Retinal pigment epithelial cell (primary cell): ENCODE measurements around the gene RHBDF2.

Experiments
- DNase-seq: peaks from one replicate; pipeline ENCODE4 v3.0.0-alpha.2; 2010; ENCODE audit warnings: low read depth
- H3K4me3 ChIP-seq: 2 replicates; pipeline ENCODE4 v1.5.1; 2011; ENCODE audit warnings: mild to moderate bottlenecking, low read length, control low read depth, moderate library complexity
- TF ChIP-seq, protein P1 (sequence below): conservative IDR thresholded peaks from 2 replicates; pipeline ENCODE4 v1.5.1; 2011; ENCODE audit warnings: low read depth, low read length, control low read depth, inconsistent platforms

RHBDF2 gene

DNA sequence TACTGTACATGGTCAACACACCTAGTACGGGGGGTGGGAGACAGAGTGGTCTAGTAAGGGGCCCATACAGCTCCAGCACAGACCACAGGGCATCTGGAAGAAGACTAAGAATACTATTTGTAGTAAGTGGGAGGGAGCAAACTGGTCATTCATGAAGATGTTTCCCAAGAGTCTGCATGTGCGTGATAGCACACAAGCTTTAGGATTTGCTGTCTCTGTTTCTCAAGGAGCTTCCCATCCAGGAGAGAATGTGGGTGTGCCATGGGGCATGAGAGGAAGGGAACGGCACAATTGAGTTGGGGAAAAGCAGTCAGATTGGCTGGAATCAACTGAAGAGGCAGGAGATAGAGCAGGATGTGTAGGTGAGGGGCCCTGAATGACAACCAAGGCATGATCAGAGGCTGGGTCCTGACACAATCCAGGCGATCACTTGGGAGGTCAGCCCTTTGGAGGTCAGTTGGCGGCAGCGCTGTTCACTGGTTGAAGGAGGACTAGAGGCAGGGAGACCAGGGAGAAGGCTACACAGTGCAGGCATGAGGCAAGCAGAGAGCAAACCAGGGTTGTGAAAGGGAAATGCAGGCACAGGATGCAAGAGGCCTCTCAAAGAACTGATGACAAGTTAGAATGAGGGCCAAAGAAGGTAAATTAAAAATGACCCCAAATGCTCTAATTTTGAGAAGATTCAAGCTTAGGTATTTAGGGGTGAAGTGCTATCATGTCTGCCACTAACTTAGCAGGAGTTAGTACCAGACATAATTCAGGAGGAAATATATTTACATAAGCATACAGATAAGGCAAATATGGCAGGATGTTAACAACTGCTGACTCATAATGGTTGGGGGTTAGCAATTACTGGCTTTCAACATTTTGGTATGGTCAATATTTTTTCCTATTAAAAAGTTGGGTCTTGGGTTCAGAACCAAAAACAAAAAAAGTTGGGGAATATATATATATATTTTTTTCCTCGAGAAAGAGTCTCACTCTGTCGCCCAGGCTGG, 58.6 kb downstream of the RHBDF2 start:
- DNase-seq = no peak
- TF ChIP-seq, protein P1, sequence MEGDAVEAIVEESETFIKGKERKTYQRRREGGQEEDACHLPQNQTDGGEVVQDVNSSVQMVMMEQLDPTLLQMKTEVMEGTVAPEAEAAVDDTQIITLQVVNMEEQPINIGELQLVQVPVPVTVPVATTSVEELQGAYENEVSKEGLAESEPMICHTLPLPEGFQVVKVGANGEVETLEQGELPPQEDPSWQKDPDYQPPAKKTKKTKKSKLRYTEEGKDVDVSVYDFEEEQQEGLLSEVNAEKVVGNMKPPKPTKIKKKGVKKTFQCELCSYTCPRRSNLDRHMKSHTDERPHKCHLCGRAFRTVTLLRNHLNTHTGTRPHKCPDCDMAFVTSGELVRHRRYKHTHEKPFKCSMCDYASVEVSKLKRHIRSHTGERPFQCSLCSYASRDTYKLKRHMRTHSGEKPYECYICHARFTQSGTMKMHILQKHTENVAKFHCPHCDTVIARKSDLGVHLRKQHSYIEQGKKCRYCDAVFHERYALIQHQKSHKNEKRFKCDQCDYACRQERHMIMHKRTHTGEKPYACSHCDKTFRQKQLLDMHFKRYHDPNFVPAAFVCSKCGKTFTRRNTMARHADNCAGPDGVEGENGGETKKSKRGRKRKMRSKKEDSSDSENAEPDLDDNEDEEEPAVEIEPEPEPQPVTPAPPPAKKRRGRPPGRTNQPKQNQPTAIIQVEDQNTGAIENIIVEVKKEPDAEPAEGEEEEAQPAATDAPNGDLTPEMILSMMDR = no peak
- H3K4me3 ChIP-seq = no peak overlapping the region

DNA sequence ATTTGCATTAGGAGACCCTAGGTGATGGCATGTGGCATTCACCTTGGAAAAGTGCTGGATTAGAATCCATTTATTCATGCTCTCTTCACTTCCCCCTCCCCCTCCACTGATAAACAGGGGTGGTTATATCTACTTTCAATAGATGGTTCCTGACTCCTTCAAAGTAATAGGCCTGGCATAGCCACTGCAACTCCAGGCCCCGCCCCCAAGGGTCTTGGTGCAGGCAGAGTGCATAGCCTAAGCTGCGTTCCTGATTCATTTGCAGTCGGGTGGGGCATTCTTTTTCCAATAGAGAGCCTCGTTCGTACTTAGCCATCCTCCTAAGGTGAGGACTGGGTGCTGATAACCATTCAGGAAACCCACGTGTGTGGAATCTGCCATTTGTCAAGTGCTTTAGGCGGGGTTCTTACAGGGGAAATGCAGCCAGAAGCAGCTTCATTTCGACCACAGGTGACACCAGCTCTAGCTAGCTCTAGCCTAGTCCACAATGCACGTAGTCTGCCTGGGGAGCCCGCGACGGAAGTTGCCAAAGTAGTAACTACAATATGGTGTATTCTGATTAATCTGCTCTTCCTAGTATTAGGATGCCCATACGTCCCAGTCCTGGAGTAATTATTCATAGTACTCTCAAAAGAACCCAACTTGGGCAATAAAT, 59.4 kb downstream of the RHBDF2 start:
- DNase-seq = no peak
- no peak overlapping the region for H3K4me3 ChIP-seq
- TF ChIP-seq, protein P1 = no peak

DNA sequence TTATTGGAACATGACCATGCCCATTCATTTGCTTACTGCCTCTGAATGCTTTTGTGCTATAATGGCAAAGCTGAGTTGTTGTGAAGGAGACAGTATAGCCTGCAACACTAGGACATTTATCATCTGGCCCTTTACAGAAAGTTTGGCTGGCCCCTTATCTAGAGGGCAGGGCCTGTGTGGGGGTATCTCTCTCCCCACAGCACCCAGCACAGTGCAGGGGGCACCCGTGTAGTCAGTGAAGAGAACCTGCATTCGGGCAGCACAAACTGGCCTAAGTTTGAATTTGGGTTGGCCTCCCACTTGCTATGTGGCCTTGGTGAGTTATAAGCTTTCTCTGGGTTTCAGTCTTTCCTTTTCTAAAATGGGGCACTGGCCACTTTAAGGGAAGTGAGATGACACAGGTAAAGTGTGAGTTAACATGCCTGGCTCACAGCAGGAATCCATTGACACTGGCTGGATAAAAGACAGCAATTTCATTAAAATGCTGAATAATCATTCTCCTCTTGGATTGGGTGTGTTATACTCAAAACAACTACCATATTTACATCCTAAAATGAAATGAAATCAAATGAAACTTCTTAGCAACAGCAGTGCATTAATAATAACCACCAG, 60.4 kb downstream of the RHBDF2 start:
- no peak overlapping the region for H3K4me3 ChIP-seq
- TF ChIP-seq, protein P1 = no peak
- no peak for DNase-seq

DNA sequence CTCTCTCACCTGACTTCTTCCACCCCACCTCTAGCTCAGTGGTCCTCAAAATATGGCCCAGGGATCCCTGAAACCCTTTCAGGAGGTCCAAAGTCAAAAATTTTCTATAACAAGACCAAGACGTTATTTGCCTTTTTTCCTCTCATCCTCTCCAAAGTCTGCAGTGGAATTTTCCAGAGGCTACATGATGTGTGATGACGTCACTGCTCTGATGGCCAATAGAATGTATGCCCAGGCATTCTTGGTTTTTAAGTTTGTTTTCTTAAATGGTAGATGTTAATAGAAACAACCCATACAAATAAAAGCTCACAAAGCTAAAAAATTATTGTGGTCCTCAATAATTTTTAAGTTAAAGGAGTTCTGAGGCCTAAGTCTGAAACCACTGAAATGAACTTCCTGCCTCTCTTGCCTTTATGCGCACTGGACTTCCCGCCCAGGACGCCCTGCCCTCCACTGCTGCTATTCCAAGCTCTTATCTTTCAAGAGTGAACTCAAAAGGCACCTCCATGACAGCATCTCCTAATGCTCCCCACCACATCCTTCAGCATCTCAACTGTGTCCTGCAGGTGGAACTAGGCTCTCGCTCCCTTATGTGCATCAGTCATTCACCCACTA, 61.8 kb downstream of the RHBDF2 start:
- TF ChIP-seq, protein P1 = no peak
- DNase-seq = no peak
- H3K4me3 ChIP-seq = no peak overlapping the region

DNA sequence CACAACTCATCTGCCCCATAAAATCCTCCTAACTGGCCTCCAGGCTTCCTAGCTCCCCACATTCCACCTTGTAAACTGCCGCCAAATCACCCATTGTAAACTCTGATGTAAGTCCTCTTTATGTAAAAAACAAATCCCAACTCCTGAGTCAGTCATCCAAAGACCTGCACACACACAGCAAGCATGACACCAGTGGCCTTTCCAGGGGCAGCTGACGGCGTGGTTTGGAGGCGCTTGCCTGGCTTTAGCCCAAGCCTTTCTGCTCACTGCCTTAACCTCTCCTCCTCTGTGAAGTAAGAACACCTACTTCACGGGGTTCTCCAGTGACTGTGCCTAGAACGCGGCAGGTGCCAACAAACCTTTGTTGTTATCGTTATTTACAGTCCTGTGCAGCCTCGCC, 62.3 kb downstream of the RHBDF2 start:
- DNase-seq = no peak
- no peak overlapping the region for H3K4me3 ChIP-seq
- TF ChIP-seq, protein P1 = no peak

DNA sequence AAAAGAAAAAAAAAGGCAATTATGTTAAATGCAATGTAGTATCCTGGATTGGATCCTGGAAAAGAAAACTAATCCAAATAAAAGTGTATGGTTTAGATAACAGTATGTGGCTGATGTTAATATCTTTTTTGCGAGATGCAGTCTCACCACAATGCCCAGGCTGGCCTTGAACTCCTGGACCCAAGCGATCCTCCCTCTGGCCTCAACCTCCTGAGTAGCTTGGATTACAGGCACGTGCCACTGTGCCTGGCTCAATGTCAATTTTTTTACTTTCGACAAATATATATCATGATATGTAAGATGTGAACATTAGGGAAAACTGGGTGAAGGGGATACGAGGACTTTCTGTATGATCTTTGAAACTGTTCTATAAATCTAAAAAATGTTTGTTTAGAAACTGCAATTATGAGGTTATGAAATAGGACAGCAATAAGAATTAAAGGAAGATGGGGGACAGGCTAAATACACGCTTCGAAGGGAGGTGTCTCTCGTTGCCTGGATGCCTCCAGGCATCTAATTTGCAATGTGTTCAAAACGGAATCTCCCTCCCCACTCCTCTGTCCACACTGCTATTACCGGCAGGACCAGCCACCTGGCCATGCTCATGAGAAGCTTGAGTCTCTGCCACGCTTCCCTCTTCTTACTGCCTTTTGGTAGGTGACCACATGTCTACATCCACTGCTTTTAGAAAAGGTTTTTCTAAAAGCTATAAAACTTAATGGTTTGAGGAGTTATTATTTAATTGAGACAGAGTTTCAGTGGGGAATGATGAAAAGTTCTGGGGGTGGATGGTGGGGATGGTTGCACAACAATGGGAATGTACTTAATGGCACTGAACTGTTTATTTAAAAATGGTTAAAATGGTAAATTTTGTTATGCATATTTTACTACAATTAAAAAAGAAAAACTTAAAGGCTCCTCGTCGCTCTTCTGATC, 63.5 kb downstream of the RHBDF2 start:
- H3K4me3 ChIP-seq = no peak overlapping the region
- TF ChIP-seq, protein P1 = no peak
- DNase-seq = no peak
